Measurements from ENCODE around the gene SLC39A7.

DNA sequence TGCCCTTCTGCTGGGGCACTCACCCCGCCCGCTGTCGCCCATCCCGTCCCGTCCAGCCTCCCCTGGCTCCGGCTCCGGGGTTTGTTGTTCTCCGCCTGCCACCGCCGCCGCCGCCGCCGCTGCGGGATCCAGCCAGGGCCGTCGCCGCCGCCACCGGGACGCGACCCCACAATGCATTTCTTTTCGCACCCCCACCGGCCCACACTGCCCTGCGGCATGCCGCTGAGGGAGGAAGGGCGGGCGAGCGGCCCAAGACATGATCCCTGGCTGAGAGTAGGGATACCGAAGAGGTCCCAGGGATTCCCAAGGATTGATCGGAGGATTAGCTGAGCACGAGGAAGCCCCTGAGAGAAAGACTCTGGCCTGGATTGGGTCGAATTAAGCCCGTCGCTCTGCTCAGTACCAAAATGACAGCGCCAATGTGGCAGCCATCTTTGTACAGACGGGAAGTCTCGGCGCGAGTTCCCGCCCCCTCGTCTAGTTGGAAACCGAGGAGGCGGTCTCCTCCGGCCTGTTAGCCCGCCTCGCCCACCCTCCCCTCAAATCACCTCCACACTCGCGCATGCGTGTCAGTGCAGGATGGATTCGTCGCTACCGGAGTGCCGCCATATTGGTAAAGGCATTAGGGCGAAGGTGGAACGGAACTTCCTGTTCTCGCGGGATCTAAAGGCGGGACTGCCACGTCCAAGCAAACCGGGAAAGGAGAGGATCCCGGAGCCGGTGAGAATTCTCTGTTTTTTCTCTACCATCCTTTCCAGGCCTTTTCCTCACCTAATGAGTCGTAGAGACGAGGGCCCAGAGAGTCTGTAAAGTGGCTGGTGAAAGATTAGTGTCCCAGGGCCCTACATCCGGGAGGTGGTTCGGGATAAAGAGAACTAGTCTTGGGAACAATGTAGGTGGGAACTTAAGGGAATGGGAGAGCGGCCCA lies at the start of gene SLC39A7, which contains the start of gene RXRB:
- TF ChIP-seq, protein P1, sequence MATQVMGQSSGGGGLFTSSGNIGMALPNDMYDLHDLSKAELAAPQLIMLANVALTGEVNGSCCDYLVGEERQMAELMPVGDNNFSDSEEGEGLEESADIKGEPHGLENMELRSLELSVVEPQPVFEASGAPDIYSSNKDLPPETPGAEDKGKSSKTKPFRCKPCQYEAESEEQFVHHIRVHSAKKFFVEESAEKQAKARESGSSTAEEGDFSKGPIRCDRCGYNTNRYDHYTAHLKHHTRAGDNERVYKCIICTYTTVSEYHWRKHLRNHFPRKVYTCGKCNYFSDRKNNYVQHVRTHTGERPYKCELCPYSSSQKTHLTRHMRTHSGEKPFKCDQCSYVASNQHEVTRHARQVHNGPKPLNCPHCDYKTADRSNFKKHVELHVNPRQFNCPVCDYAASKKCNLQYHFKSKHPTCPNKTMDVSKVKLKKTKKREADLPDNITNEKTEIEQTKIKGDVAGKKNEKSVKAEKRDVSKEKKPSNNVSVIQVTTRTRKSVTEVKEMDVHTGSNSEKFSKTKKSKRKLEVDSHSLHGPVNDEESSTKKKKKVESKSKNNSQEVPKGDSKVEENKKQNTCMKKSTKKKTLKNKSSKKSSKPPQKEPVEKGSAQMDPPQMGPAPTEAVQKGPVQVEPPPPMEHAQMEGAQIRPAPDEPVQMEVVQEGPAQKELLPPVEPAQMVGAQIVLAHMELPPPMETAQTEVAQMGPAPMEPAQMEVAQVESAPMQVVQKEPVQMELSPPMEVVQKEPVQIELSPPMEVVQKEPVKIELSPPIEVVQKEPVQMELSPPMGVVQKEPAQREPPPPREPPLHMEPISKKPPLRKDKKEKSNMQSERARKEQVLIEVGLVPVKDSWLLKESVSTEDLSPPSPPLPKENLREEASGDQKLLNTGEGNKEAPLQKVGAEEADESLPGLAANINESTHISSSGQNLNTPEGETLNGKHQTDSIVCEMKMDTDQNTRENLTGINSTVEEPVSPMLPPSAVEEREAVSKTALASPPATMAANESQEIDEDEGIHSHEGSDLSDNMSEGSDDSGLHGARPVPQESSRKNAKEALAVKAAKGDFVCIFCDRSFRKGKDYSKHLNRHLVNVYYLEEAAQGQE (IDR thresholded peaks at IDR 0.05; ENCODE audit: low read depth) = no peak
- TF ChIP-seq POLR2A (IDR thresholded peaks at IDR 0.05; ENCODE audit: borderline replicate concordance, extremely low read depth, insufficient read depth, insufficient read length) = no peak
- TF ChIP-seq ZNF274 (IDR thresholded peaks at IDR 0.05; ENCODE audit: low read depth, low read length) = no peak
- TF ChIP-seq, protein P2, sequence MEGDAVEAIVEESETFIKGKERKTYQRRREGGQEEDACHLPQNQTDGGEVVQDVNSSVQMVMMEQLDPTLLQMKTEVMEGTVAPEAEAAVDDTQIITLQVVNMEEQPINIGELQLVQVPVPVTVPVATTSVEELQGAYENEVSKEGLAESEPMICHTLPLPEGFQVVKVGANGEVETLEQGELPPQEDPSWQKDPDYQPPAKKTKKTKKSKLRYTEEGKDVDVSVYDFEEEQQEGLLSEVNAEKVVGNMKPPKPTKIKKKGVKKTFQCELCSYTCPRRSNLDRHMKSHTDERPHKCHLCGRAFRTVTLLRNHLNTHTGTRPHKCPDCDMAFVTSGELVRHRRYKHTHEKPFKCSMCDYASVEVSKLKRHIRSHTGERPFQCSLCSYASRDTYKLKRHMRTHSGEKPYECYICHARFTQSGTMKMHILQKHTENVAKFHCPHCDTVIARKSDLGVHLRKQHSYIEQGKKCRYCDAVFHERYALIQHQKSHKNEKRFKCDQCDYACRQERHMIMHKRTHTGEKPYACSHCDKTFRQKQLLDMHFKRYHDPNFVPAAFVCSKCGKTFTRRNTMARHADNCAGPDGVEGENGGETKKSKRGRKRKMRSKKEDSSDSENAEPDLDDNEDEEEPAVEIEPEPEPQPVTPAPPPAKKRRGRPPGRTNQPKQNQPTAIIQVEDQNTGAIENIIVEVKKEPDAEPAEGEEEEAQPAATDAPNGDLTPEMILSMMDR (IDR thresholded peaks at IDR 0.05 in 2 of 3, conservative IDR thresholded peaks at IDR 0.05 in 1 of 3; ENCODE audit: borderline replicate concordance in 1 of 3, insufficient read depth in 1 of 3, low read depth in 2 of 3, low read length in 2 of 3) = no peak
- no peak for TF ChIP-seq EZH2 (IDR thresholded peaks at IDR 0.05)
- TF ChIP-seq MAX (IDR thresholded peaks at IDR 0.05) = no peak
